SH-SY5Y (cell line): Measurements from ENCODE around the gene MBP.

Experiments
- GATA2 ChIP-seq: IDR thresholded peaks from 2 replicates; pipeline ENCODE4 v1.6.1; 2011; ENCODE audit warnings: mild to moderate bottlenecking, low read depth, low read length
- GATA3 ChIP-seq: IDR thresholded peaks from 2 replicates; pipeline ENCODE4 v1.6.1; 2011; ENCODE audit warnings: low read depth, mild to moderate bottlenecking, low read length, moderate library complexity

GRCh38 chr18:77025123-77025522 is 107.5 kb downstream of the MBP start:
- TF ChIP-seq GATA2 (no peak), GATA3 (no peak)
